Measurements from ENCODE around the gene SAMMSON.

SAMMSON gene

DNA sequence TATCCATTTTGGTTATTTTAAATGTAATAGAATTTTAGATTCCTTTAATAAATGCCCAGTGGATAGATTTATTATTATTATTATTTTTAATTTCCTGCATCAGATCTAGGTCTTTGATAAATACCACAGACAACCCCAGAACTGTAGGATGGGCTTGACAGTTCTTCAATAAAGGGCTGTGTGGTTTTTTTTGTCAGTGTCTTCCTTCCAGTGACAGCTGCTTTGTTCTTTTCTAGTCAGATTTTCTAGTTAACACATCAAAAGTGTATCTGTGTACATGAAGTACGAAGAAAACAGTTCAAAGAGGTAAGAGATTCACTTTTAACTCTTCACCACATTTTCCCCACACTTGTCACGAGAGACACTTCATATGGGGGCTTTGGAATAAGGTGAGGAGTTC lies 120.3 kb downstream of the SAMMSON start:
- H3K27me3 ChIP-seq (ENCODE audit: low read depth) = no peaks in the 10 kb centered on the region
- H3K4me1 ChIP-seq = peaks cover 7% of the 10 kb centered on the region
- in situ Hi-C loops (cut with MboI; ENCODE audit: low sequenced_read_pairs) = loop anchor here (25.0 kb wide), 1 partner anchor 242 kb away; no protein-coding TSS in a partner anchor
- no peak for DNase-seq (ENCODE audit: low spot score in 2 of 2)
- no peak overlapping the region for H3K4me3 ChIP-seq
- H3K36me3 ChIP-seq (replicated peaks) = no peaks in the 10 kb centered on the region
- no peaks in the 10 kb centered on the region for H3K9me3 ChIP-seq
